Measurements from ENCODE around the gene INSL3.
"Not testable (repeated sequence)": the region's sequence is repeated elsewhere in the genome, so short reads cannot be mapped to it uniquely, and the experiment has no call there.

Gene INSL3

DNA sequence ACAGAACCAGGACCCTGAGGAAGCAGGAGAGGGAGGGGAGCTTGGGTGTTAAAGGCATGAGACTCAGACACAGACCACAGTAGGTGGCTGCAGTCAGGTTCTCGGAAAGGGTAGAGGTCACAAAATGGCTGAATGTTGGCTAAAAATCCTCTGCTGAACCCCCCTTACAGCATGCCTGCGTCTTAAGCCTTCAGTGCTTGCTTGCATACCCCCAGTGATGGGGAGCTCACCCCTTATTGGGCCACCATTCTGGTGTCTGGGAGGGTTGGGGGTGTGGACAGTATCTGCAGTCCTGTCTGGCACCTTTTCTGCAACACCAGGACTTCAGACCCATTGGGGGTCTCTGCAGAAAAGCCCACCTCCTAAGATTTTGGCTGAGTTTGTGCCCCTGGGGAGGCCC lies 40.5 kb downstream of the INSL3 start:
- no peak for DNase-seq

DNA sequence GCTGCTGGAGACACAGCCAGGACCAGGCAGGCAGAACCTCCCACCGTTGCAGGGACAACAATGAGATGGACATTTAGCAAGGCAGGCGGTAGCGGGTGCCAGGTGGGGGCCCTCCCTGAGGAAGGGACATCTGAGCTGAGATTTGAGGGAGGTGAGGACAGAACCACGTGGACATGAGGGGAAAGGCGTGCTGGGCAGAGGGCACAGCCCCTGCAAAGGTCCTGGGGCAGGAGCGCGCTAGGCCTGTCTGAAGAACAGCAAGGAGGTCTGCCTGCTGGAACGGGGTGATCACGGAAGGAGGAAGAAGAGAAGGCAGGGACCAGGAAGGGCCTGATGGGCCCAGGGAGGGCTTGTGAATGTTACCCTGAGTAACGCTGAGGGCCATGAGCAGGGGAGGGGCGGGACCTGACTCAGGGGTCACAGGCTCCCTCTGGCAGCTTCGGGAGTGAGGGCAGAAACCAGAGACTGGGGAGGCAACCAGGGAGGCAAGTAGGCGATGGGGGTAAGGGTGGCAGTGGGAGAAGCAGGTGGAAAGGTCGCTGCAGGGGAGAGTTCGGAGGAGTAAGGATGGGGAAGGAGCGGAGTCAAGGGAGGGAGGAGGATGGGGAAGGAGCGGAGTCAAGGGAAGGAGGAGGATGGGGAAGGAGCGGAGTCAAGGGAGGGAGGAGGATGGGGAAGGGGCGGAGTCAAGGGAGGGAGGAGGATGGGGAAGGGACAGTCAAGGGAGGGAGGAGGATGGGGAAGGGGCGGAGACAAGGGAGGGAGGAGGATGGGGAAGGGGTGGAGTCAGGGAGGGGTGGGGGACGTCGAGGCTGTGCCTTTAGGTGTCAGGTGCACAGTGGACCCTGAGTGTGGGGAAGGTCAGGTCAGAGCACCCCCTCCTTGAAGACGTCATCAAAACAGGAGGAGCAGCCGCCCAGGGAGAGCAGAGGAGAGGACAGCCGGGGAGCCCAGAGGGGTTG lies 42.1 kb downstream of the INSL3 start:
- no peak for DNase-seq

DNA sequence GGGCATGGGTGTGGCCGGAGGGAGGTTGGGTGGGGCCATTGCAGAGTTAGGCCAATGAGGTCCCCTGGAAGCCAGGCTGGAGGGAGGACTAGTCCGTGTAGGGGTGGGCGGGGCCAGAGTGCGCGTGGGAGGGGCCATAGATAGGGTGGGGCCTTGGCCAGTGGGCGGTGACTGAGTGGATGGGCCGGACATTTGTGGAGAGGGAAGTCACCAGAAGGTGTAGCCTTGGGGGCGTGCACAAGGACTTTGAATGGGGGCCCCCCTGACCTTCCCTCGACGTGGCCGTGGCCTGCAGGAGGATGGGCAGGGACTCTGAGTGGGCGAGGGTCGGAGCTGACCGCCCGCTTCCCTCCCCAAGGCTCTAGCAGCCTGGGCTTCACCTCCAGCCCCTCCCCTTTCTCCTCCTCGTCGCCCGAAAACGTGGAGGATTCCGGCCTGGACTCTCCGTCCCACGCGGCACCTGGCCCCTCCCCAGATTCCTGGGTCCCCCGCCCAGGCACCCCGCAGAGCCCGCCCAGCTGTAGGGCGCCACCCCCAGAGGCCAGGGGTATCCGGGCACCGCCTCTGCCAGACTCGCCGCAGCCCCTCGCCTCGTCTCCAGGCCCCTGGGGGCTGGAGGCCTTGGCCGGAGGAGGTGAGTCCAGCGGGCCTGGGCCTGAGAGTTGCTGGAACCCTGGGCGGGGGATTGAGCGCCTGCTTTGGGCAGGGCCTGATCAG lies 42.9 kb downstream of the INSL3 start:
- no peak for DNase-seq

DNA sequence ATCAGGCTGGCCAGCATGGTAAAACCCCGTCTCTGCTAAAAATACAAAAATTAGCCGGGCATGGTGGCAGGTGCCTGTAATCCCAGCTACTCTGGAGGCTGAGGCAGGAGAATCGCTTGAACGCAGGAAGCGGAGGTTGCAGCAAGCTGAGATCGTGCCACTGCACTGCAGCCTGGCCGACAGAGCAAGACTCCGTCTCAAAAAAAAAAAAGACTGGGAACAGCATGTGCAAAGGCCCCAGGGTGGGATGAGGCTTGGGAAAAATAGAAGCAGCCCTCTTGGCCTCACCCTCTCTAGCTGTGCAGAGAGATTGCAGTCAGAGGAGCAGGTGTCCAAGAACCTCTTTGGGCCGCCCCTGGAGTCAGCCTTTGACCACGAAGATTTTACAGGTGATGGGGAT lies 43.5 kb downstream of the INSL3 start:
- DNase-seq, result not testable (repeated sequence)

DNA sequence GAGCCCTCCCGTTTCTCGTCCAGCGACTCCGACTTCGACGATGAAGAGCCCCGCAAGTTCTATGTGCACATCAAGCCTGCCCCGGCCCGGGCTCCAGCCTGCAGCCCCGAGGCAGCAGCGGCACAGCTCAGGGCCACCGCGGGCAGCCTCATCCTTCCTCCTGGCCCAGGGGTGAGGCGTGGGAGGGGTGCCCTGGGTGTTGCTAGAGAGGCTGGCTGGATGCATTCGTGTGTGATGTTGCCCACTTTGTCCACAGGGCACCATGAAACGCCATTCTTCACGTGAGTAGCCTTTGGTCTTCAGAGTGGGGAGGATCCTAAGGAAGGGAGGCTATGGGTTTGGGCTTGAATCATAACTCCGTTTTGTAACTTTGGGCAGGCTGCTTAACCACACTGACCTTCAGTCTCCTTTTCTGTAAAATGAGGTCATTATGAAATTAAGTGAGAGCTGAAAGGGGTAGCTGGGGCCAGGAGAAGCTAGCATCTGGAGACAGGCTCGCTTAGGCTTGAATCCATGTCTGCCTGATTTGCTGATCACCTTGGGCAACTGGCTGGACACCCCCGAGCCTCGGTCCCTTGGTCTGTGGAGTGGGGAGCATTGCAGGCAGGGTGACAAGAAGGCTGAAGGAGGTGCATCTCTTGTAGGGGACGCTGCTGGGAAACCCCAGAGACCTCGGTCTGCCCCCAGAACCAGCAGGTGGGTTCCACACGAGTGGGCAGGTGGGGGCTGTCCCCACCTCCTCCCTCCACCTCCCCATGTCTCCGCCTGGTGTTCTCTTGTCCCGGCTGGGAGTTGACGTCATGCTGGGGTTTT lies 45.1 kb downstream of the INSL3 start:
- DNase-seq, result no peak

DNA sequence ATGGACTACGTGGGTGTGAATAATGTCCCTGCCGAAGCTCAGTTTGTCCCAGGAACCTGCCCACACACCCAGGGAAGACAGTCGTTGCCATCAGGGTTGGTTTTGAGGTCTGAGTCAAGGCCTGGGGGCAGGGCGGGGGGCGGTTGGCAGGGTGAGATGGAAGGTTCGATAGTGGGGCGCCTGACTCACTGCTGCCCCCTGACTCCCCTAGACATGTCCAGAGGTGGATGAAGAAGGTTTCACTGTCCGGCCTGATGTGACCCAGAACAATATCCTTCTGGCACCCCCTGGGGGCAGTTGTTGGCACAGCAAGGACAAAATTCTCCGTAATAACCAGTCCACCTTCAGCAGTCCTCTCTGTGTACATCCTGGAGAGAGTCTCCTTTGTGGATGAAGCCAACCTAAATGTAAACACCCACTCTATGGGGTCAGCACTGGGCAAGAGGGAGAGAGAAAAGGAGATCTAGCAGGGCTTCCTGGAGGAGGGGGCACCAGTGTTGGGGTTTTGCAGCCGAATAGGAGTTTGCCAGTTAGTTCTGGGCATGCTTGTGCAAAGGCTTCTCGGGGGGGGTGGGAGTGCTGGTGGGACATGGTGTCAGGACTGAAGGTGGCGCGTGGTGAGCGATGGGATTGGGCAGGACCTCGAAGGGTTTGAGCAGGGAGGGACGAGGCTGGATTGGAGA lies 45.9 kb downstream of the INSL3 start:
- no peak for DNase-seq

GRCh38 chr19:17772172-17772571 lies 49.1 kb downstream of the INSL3 start:
- DNase-seq, result no peak

- no peak for DNase-seq
Measured at GRCh38 chr19:17770613-17771012, 50.7 kb downstream of the INSL3 start.

GRCh38 chr19:17767559-17767958 lies 53.8 kb downstream of the INSL3 start:
- no peak for DNase-seq

- no peak for DNase-seq
Measured at GRCh38 chr19:17766543-17767131, 54.7 kb downstream of the INSL3 start.
